Neural cell (in vitro differentiated cells): ENCODE measurements around the gene AVPI1.

Source experiments
- CTCF ChIP-seq: fragments of 450-650 bp; IDR thresholded peaks from 2 replicates; pipeline ENCODE4 v1.5.1; 2014; ENCODE audit warnings: antibody characterized with exemption, mild to moderate bottlenecking, moderate library complexity; ENCODE audit not compliant: poor library complexity, severe bottlenecking
- EP300 ChIP-seq: fragments of 450-650 bp; conservative IDR thresholded peaks from 2 replicates; pipeline ENCODE4 v1.6.1; 2014; ENCODE audit warnings: antibody characterized with exemption, mild to moderate bottlenecking, moderate library complexity; ENCODE audit not compliant: poor library complexity, severe bottlenecking
- EZH2 ChIP-seq: fragments of 200-600, 300-800 bp; shearing (Covaris generic), sonication (generic); IDR thresholded peaks from 2 replicates; pipeline ENCODE4 v1.6.1; 2014; ENCODE audit warnings: antibody characterized with exemption, low read length, borderline replicate concordance, mild to moderate bottlenecking; ENCODE audit not compliant: insufficient read depth, poor library complexity, severe bottlenecking
- MXI1 ChIP-seq: fragments of 450-650 bp; conservative IDR thresholded peaks from 2 replicates; pipeline ENCODE4 v1.6.1; 2014; ENCODE audit warnings: antibody characterized with exemption, mild to moderate bottlenecking; ENCODE audit not compliant: poor library complexity, severe bottlenecking
- POLR2AphosphoS5 ChIP-seq: IDR thresholded peaks from 2 replicates; pipeline ENCODE4 v1.6.1; 2012
- RAD21 ChIP-seq: fragments of 450-650 bp; conservative IDR thresholded peaks from 2 replicates; pipeline ENCODE4 v1.6.1; 2014; ENCODE audit warnings: antibody characterized with exemption, mild to moderate bottlenecking, moderate library complexity
- SMC3 ChIP-seq: fragments of 450-650 bp; conservative IDR thresholded peaks from 2 replicates; pipeline ENCODE4 v1.6.1; 2014; ENCODE audit warnings: antibody characterized with exemption, mild to moderate bottlenecking, moderate library complexity; ENCODE audit not compliant: poor library complexity
- TF ChIP-seq, protein P1 (sequence below): IDR thresholded peaks from 2 replicates; pipeline ENCODE4 v1.6.1; 2012; ENCODE audit warnings: borderline replicate concordance

DNA sequence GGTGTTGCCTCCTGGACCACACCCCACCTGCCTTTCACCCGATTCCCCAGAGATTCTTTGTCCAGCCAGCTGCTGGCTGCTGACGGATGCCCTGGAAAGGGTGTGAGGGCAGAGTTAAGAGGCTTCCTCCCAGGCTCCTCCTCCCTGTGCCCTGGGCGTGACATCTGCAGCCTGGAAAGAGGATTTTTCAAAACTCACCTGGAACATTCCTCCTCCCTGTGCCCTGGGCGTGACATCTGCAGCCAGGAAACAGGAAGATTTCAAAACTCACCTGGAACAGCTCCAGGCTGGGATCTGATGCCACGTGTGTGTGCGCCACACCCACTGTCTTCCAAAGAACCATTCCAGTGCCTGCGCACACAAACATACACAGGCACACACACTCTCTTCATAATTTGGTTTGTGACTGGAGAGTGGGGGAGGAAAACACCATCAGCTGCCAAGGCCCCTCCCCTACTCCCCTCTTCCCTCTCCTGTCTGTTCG, 31.7 kb upstream of the AVPI1 start:
- TF ChIP-seq CTCF: no peak
- no peak for TF ChIP-seq EP300
- no peak for TF ChIP-seq POLR2AphosphoS5
- no peak for TF ChIP-seq EZH2
- TF ChIP-seq RAD21: no peak
- TF ChIP-seq MXI1: no peak
- TF ChIP-seq, protein P1, sequence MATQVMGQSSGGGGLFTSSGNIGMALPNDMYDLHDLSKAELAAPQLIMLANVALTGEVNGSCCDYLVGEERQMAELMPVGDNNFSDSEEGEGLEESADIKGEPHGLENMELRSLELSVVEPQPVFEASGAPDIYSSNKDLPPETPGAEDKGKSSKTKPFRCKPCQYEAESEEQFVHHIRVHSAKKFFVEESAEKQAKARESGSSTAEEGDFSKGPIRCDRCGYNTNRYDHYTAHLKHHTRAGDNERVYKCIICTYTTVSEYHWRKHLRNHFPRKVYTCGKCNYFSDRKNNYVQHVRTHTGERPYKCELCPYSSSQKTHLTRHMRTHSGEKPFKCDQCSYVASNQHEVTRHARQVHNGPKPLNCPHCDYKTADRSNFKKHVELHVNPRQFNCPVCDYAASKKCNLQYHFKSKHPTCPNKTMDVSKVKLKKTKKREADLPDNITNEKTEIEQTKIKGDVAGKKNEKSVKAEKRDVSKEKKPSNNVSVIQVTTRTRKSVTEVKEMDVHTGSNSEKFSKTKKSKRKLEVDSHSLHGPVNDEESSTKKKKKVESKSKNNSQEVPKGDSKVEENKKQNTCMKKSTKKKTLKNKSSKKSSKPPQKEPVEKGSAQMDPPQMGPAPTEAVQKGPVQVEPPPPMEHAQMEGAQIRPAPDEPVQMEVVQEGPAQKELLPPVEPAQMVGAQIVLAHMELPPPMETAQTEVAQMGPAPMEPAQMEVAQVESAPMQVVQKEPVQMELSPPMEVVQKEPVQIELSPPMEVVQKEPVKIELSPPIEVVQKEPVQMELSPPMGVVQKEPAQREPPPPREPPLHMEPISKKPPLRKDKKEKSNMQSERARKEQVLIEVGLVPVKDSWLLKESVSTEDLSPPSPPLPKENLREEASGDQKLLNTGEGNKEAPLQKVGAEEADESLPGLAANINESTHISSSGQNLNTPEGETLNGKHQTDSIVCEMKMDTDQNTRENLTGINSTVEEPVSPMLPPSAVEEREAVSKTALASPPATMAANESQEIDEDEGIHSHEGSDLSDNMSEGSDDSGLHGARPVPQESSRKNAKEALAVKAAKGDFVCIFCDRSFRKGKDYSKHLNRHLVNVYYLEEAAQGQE: no peak
- no peak for TF ChIP-seq SMC3
